ENCODE results near the gene ZBTB38.

Gene ZBTB38

GRCh38 chr3:141343077-141343476 lies 25.2 kb upstream of the ZBTB38 start:
- no peak overlapping the region for H3K27ac ChIP-seq
- TF ChIP-seq ZFX (IDR thresholded peaks at IDR 0.05; ENCODE audit: borderline replicate concordance): no peak
- TF ChIP-seq, protein P1, sequence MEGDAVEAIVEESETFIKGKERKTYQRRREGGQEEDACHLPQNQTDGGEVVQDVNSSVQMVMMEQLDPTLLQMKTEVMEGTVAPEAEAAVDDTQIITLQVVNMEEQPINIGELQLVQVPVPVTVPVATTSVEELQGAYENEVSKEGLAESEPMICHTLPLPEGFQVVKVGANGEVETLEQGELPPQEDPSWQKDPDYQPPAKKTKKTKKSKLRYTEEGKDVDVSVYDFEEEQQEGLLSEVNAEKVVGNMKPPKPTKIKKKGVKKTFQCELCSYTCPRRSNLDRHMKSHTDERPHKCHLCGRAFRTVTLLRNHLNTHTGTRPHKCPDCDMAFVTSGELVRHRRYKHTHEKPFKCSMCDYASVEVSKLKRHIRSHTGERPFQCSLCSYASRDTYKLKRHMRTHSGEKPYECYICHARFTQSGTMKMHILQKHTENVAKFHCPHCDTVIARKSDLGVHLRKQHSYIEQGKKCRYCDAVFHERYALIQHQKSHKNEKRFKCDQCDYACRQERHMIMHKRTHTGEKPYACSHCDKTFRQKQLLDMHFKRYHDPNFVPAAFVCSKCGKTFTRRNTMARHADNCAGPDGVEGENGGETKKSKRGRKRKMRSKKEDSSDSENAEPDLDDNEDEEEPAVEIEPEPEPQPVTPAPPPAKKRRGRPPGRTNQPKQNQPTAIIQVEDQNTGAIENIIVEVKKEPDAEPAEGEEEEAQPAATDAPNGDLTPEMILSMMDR (IDR thresholded peaks at IDR 0.05): no peak

DNA sequence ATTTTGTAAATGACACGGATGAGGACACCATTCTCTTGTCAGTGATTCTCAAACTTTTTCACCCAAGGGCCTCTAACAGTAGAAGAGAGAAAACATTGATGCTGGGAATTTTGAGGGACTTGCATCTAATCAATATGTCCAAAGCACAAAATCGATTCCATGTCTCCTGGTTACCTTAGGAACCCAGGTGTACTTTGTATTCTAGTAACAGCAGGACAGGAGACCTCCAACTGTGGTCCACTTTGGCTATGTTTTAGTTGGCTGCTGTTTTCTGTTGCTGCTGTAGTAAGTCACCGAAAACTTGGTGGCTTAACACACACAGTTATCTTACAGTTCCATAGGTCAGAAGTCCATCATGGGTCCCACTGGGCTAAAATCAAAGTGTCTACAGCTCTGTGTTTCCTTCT lies 24.4 kb upstream of the ZBTB38 start:
- TF ChIP-seq, protein P1 (IDR thresholded peaks at IDR 0.05): no peak
- H3K27ac ChIP-seq: no peak overlapping the region

- TF ChIP-seq ZFX (IDR thresholded peaks at IDR 0.05; ENCODE audit: borderline replicate concordance): no peak
- TF ChIP-seq, protein P1 (IDR thresholded peaks at IDR 0.05): no peak
Measured at GRCh38 chr3:141345528-141345927, 22.8 kb upstream of the ZBTB38 start.

GRCh38 chr3:141346007-141346406 lies 22.3 kb upstream of the ZBTB38 start:
- no peak overlapping the region for H3K27ac ChIP-seq
- TF ChIP-seq ZFX (IDR thresholded peaks at IDR 0.05; ENCODE audit: borderline replicate concordance): no peak

More at GRCh38 chr3:141345528-141345927, 22.8 kb upstream of the ZBTB38 start:
- no peak overlapping the region for H3K27ac ChIP-seq

DNA sequence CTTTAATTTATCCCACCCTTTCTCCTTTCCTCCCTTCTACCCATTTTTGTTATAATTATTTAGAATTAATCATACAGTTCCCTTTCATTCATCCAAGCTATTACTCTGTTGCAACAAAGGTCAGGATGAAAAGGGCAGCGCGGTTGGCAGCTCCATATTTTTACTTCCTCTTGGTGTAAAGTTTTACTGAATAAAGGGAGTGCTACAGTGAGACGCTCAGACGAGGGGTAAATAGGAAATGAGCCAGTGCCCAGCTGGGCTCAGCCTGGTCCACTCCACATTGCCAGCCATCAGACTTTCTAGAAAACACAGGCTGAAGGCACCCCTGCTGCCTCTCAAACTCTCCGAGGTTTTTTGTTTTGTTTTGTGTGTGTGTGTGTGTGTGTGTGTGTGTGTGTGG lies 21.9 kb upstream of the ZBTB38 start:
- no peak overlapping the region for H3K27ac ChIP-seq

DNA sequence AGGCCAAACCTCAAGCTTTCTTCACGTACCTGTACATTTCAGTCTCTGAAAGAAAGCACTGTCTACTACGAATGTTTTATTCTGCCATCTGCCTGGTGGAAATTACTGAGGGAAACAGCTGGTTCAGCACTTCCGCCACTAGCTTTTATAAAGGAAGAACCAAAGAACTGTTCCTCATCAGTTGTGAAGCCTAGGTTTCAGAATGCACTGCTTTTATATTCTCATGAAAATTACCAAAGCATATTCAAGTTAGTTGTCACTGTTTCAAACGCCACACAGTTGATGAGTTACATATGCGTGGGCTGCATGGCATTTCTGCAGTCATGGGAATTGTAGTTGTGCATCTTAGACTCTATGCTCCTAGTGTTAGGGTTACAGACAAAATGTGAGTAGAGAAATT lies 21.5 kb upstream of the ZBTB38 start:
- H3K27ac ChIP-seq: no peak overlapping the region

More for the DNA sequence above, 21.9 kb upstream of the ZBTB38 start:
- TF ChIP-seq ZFX (IDR thresholded peaks at IDR 0.05; ENCODE audit: borderline replicate concordance): no peak
- TF ChIP-seq, protein P1 (IDR thresholded peaks at IDR 0.05): no peak

DNA sequence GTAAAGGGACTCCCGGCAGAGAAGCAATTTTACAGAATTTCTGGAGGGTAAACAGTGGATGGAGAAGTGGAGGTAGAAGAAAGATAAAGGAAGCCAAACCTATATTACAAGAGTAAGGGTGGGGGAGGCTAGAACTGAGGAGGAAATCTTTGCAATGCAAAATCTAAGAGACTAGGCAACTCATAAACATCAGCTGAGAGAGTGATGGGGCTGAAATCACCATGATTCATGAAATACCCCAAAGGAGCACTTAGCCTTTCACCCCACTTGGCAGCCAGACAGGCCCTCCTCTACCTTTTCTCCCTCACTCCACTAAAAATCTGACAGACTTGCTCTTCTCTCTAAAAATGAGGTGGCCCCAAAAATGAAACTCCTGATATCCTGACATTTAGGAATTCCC lies 19.5 kb upstream of the ZBTB38 start:
- TF ChIP-seq, protein P1 (IDR thresholded peaks at IDR 0.05): no peak

More for the DNA sequence above, 21.5 kb upstream of the ZBTB38 start:
- no peak for TF ChIP-seq ZFX (IDR thresholded peaks at IDR 0.05; ENCODE audit: borderline replicate concordance)
- TF ChIP-seq, protein P1 (IDR thresholded peaks at IDR 0.05): no peak

GRCh38 chr3:141349711-141350110 lies 18.6 kb upstream of the ZBTB38 start:
- no peak overlapping the region for H3K27ac ChIP-seq
- TF ChIP-seq, protein P1 (IDR thresholded peaks at IDR 0.05): no peak
- TF ChIP-seq ZFX (IDR thresholded peaks at IDR 0.05; ENCODE audit: borderline replicate concordance): no peak

More for the DNA sequence above, 19.5 kb upstream of the ZBTB38 start:
- H3K27ac ChIP-seq: no peak overlapping the region

Data from 22Rv1 (cell line).